Activated CD4-positive, alpha-beta T cell treated with anti-CD3 and anti-CD28 coated beads for 48 hours (primary cell): ENCODE measurements around the gene TCERG1L.
"Not testable (repeated sequence)": the region's sequence is repeated elsewhere in the genome, so short reads cannot be mapped to it uniquely, and the experiment has no call there.

ENCODE experiments used
- DNase-seq: peaks from one replicate; pipeline ENCODE4 v3.0.0-alpha.2; 2020

TCERG1L gene

GRCh38 chr10:131160219-131160875 is 151.2 kb downstream of the TCERG1L start:
- DNase-seq, result no peak

- no peak for DNase-seq
Measured at GRCh38 chr10:131159771-131160170, 151.8 kb downstream of the TCERG1L start.

GRCh38 chr10:131158695-131159094 is 152.8 kb downstream of the TCERG1L start:
- DNase-seq, result no peak

- no peak for DNase-seq
Measured at GRCh38 chr10:131157899-131158298, 153.6 kb downstream of the TCERG1L start.

- DNase-seq, result no peak
Measured at GRCh38 chr10:131155876-131156230, 155.7 kb downstream of the TCERG1L start.

- no peak for DNase-seq
Measured at GRCh38 chr10:131155218-131155875, 156.2 kb downstream of the TCERG1L start.

- no peak for DNase-seq
Measured at GRCh38 chr10:131154306-131155025, 157.1 kb downstream of the TCERG1L start.

- not testable (repeated sequence) for DNase-seq
Measured at GRCh38 chr10:131152456-131152855, 159.1 kb downstream of the TCERG1L start.

GRCh38 chr10:131150126-131150525 is 161.4 kb downstream of the TCERG1L start:
- DNase-seq, result no peak

GRCh38 chr10:131149586-131149985 is 161.9 kb downstream of the TCERG1L start:
- no peak for DNase-seq

- no peak for DNase-seq
Measured at GRCh38 chr10:131149111-131149510, 162.4 kb downstream of the TCERG1L start.

- no peak for DNase-seq
Measured at GRCh38 chr10:131148270-131148669, 163.3 kb downstream of the TCERG1L start.

- no peak for DNase-seq
Measured at GRCh38 chr10:131147301-131147975, 164.1 kb downstream of the TCERG1L start.

- no peak for DNase-seq
Measured at GRCh38 chr10:131146790-131147189, 164.7 kb downstream of the TCERG1L start.

GRCh38 chr10:131145756-131146155 is 165.8 kb downstream of the TCERG1L start:
- DNase-seq, result no peak

- no peak for DNase-seq
Measured at GRCh38 chr10:131144711-131145375, 166.7 kb downstream of the TCERG1L start.

- DNase-seq, result no peak
Measured at GRCh38 chr10:131144196-131144595, 167.3 kb downstream of the TCERG1L start.

GRCh38 chr10:131143425-131144165 is 167.9 kb downstream of the TCERG1L start:
- DNase-seq, result no peak

GRCh38 chr10:131142517-131143380 is 168.8 kb downstream of the TCERG1L start:
- DNase-seq, result no peak

GRCh38 chr10:131141645-131142516 is 169.6 kb downstream of the TCERG1L start:
- DNase-seq, result no peak
